Right lung (tissue), 5 donors: ENCODE results near the gene WDR17. TPM values are rescaled to one million over a fixed set of nuclear protein-coding genes. Genes with fewer than 3 reads are reported as not detected.

ENCODE experiments used
- DNase-seq, 2 donors: peaks; one replicate each; pipeline ENCODE4 v3.0.0-alpha.2; 2013
- polyA plus RNA-seq, 5 donors: library from polyadenylated mRNA; unstranded; fragments of 120-200 nt; gene quantifications; one replicate each; pipeline versions ENCODE4 v1.2.1 to v1.2.3, GENCODE V29; 2013; ENCODE audit warnings: inconsistent platforms in 1 of 5, low replicate concordance in 1 of 5; ENCODE audit not compliant: insufficient read length in 5 of 5, insufficient read depth in 1 of 5

Gene WDR17
- polyA plus RNA-seq, 5 donors, result 4.8 to 13.0 (median 10.1) TPM

GRCh38 chr4:176084769-176085168 is 19.1 kb downstream of the WDR17 start:
- DNase-seq, result no peak

DNA sequence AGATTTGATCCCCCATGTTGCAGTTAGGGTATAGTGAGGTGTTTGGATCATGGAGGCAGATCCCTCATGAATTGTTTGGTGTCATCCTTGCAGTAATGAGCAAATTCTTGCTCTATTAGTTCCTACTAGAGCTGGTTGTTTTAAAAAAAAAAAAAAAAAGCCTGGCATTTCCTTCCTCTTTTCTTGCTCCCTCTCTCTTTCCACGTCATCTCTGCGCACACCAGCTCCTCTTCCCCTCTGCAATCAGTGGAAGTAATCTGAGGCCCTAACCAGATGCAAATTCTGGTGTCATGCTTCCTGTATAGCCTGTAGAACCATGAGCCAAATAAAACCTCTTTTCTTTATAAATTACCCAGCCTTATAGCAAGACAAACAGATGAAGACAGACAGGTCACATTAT is 24.5 kb downstream of the WDR17 start:
- DNase-seq, result no peak

- no peak for DNase-seq
These were observed 33.7 kb downstream of the WDR17 start for GRCh38 chr4:176099314-176099713.

- no peak for DNase-seq
These were observed 36.9 kb downstream of the WDR17 start for GRCh38 chr4:176102414-176103063.

- DNase-seq, result no peak
These were observed 42.1 kb downstream of the WDR17 start for GRCh38 chr4:176107695-176108094.

- no peak for DNase-seq
These were observed 58.2 kb downstream of the WDR17 start for GRCh38 chr4:176123710-176124407.

- DNase-seq, result no peak
These were observed 59.4 kb downstream of the WDR17 start for GRCh38 chr4:176125063-176125462.

DNA sequence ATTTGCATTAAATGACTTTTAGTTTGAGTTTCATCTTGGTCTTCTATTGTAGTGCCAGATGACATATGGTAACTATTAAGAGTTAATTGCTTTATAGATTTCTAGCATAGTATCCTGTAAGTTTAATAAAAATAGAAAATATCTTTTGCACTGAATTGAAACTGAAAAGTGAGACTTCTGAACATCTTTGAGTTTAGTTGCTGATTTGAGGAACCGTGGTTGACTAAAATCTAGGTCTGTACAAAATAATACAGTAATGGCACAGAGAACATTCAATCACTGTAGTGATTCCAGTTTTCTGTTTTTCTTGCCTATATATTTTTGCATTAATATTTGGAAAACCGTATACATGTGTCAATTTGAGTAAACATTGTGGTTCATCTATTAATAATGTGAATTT is 69.0 kb downstream of the WDR17 start:
- no peak for DNase-seq

GRCh38 chr4:176137631-176138030 is 72.0 kb downstream of the WDR17 start:
- DNase-seq, result no peak

DNA sequence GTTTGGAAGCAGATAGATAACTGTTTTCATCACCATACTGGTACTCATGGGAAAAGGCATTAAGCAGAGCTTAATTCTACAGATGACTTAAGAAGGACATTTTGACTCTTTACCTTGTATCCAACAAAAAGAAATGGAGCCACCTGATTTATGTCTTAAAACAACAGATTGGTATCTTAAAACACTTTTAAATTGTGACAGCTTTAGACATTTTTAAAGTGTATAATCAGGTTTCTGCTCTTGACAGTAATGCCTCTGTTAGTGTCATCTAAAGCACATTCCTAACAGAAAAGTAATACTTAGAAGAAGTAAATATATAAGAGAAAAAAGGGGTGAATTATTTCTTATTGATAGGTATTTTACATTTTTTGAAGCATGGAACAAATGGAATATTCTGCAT is 73.9 kb downstream of the WDR17 start:
- no peak for DNase-seq

DNA sequence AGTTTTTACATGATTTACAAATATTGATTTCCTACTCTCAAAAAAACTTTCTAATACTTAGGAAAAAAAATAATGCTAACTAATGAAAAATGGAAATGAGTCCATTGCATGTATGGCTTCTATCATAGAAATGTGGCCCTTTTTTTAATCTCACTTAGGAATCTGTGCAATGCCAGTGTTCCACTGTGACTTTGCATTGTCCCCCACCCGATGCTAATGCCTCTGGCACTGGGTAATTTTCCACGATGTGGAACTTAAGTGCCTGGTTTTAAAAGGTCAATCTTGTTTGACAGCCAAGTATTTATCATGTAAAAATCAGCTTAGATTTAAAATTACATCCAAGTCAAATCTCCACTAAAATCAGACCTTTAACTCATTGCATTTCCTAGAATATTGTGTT is 76.6 kb downstream of the WDR17 start:
- DNase-seq, result no peak

DNA sequence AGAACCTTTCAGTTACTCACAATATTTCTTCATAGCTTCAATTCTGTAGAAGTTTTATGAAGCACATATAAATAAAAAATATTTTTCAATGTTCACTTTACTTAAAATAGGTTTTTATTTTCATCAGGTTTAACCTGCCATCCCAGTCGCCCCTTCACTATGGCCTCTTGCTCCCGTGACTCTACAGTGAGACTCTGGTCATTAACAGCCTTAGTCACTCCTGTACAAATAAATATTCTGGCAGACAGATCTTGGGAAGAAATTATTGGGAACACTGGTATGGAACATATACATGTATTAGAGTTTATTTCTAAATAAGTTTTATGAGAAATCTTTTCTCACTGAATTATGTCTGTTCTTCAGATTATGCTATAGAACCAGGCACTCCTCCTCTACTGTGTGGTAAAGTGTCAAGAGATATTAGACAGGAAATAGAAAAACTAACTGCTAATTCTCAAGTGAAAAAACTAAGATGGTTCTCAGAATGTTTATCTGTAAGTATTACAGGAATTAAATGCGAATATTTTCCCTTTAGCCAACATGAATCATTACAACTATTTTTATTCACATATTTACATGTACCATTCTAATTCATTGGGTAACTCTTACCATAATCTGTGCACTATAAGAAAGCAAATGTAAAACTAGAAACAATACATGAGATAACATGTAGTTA is 84.2 kb downstream of the WDR17 start:
- no peak for DNase-seq

GRCh38 chr4:176150356-176150682 is 84.7 kb downstream of the WDR17 start:
- DNase-seq, result no peak

- no peak for DNase-seq
These were observed 85.1 kb downstream of the WDR17 start for GRCh38 chr4:176150704-176151103.

DNA sequence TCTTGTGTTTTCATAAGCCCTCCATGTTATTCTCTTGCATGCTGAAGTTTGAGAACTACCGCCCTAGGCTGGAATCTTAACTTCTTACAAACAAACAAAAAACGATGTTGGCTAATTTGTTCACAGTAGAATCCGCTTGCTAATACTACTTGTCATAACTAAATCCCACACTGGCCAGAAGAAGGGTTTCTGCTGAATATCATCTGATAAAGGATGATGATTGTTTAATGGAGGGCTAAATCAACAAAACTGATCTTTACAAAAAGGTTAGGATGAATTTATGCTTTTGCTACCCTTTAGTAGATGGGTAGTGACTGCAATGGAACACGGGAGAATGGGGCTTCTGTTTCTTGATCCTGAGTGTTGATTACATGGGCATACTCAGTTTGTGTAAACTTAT is 87.5 kb downstream of the WDR17 start:
- DNase-seq, result no peak

- DNase-seq, result no peak
These were observed 91.0 kb downstream of the WDR17 start for GRCh38 chr4:176156656-176157055.

DNA sequence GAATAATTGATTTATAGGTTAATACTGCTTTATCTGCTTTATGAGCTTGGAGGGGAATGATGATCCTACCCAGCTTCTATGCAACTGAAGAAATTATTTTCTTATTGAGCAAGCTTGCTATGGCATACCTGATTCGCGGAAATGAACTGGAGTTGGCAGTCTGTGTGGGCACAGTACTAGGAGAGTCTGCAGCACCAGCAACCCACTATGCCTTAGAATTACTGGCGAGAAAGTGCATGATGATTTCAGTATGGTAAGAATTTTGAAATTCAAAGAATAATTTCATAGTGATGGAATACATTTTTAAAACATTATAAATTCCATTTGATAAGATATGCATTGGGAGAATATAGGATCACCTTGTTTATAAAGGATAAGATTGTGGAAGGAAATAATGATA is 97.4 kb downstream of the WDR17 start:
- DNase-seq, result no peak

GRCh38 chr4:176185051-176185450 is 119.4 kb downstream of the WDR17 start:
- DNase-seq, result no peak

DNA sequence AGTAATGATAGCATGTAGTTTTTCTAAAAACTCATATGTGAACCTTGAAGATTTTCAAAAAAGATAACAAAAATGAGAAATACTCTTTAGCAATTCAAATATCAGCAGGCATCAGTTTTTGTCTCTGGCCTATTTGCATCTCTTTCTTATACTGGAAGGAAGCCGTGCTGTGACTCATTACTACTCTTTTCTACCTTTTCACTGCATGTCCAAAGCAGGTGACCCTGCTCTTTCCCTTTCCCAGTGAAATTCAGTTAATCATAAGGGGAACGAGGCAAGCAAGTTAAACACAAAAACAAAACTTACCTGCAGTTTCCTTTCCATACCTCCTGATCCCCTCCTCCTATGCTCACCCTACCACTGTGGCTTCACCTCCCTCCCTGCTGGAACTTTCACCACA is 120.4 kb downstream of the WDR17 start:
- no peak for DNase-seq

GRCh38 chr4:176186671-176187395 is 121.2 kb downstream of the WDR17 start:
- no peak for DNase-seq

- no peak for DNase-seq
These were observed 122.0 kb downstream of the WDR17 start for GRCh38 chr4:176187624-176188023.

- DNase-seq, result no peak
These were observed 123.0 kb downstream of the WDR17 start for GRCh38 chr4:176188654-176189053.
